Mucosa of stomach (tissue), 1 donor: ENCODE results near the gene CA11.

ENCODE experiments used
- H3K27me3 ChIP-seq: one replicate; pipeline ENCODE4 v1.7.0; 2013; ENCODE audit warnings: mild to moderate bottlenecking, low read length; ENCODE audit not compliant: control insufficient read depth, insufficient read depth
- H3K36me3 ChIP-seq: one replicate; pipeline ENCODE4 v1.7.0; 2013; ENCODE audit warnings: low read length; ENCODE audit not compliant: control insufficient read depth, insufficient read depth
- H3K4me1 ChIP-seq: one replicate; pipeline ENCODE4 v1.7.0; 2013; ENCODE audit warnings: mild to moderate bottlenecking, low read length; ENCODE audit not compliant: control insufficient read depth, insufficient read depth
- H3K4me3 ChIP-seq: one replicate; pipeline ENCODE4 v1.7.0; 2013; ENCODE audit warnings: low read length
- H3K9ac ChIP-seq: one replicate; pipeline ENCODE4 v1.7.0; 2013; ENCODE audit warnings: mild to moderate bottlenecking, low read length, moderate library complexity
- H3K9me3 ChIP-seq: one replicate; pipeline ENCODE4 v1.7.0; 2013; ENCODE audit warnings: mild to moderate bottlenecking, low read length, moderate library complexity; ENCODE audit not compliant: control insufficient read depth
- donor health status: Pancreatic carcinoma.

CA11 gene

DNA sequence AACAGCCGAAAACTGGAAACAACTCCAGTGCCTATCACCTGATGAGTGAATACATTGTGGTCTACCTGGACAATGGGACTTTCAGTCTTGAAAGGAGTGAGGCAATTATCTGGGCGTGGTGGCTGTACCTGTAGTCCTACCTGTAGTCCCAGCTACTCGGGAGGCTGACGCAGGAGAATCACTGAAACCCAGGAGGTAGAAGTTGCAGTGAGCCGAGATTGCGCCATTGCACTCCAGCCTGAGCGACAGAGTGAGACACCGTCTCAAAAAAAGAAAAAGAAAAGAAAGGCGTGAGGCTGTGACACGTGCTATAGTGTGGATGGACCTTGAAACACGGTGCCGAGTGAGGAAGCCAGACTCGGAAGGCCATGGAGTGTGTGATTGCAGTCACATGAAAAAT, 30.9 kb upstream of the CA11 start:
- H3K27me3 ChIP-seq, result no peaks in the 10 kb centered on the region
- H3K4me1 ChIP-seq, result peaks cover 47% of the 10 kb centered on the region
- H3K4me3 ChIP-seq, result no peak overlapping the region
- no peaks in the 10 kb centered on the region for H3K36me3 ChIP-seq
- peak overlapping the region; percentile 35 for H3K9ac ChIP-seq
- H3K9me3 ChIP-seq, result no peaks in the 10 kb centered on the region

DNA sequence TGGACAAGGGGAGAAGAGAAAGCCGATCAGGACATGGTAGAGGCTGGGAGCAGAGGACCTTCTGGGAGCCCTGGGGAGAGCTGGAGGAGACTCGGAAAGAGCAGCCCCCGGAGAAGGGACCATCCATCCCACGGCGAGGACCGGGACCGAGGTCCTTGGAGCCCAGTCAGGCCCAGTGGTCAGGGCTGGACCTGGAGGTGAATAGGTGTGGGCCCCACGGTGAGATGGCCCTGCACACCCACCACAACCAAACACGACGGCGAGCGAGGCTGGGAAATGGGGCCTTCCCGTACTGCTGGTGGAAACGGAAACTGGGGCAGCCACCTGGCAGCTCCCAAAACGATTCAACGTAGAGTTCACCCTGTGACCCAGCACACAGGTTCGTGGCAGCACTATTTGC, 30.5 kb upstream of the CA11 start:
- no peak overlapping the region for H3K4me3 ChIP-seq
- peaks cover 43% of the 10 kb centered on the region for H3K4me1 ChIP-seq
- H3K36me3 ChIP-seq, result no peaks in the 10 kb centered on the region
- peak overlapping the region; percentile 35 for H3K9ac ChIP-seq
- no peaks in the 10 kb centered on the region for H3K9me3 ChIP-seq
- H3K27me3 ChIP-seq, result no peaks in the 10 kb centered on the region

DNA sequence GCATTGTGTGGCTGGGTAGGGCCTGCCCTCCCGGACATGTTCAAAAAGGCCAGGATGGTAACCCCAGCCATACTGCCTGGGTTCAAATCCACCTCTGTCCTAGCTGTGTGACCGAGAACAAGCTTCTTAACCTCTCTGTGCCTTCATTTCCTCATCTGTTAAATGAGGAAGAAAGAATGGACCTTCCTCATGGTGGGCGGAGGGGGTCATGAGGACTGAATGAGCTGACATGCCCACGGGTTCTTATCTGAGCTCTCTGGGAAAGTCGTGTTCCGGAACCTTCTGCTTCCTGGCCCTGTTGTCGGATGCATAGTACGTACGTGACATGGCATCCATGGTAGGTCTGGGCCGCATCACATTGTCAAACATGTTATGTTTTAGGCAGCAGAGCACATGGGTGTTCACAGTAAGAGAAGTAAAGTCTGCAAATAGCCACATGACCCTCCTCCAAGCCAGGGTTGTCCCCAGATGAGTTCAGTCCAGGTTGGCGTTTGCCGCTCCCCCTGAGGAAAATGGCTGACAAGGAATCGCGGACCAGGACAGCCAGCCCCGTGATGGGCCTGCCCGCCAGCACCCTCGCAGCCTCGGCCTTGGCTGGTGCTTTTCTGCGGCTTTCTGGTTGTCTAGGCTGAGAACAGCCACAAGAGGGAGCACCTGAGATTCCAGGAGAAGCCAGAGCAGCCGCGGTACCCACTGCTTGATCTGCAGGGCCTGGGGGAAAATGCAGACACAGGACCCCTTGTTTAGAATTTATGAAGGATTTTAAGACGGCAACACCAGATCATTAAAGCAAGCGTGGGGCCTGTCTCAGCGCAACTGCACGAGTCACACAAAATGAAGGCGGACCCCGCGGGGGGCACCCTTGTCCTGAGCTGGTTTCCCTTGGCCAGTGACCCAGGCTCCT, 29.2 kb upstream of the CA11 start:
- Histone ChIP-seq H3K4me1 (peaks cover 35% of the 10 kb centered on the region), H3K27me3 (no peaks in the 10 kb centered on the region), H3K9ac (no peak overlapping the region), H3K36me3 (no peaks in the 10 kb centered on the region), H3K4me3 (no peak overlapping the region), H3K9me3 (no peaks in the 10 kb centered on the region)

DNA sequence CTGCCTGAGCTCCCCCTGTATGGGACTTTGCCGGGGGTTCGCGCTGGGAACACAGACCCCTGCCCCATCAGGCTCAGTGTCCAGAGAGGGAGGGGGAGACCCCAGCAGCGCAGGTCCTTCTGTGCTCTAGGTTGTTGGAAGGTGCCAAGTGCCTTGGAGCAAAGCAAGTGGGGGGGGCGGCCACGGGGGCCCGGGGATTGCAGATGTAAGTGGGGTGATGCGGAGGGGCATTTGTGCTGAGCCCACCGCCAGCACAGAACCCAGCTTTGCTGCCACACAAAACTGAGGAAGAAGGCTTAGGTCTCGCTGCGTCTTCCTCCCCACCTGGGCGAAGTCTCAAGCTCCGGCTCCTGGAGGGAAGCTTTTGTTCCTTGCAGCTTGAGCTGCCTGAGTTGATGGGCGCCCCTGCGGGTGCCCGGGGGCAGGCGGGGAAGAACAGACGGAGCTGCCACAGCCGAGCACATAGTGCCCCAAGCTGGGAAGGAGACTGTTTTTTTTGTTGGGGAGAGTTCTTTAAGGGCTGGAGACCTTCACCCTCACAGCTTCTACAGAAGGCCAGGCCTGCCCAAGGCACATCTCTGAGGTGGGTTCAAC, 28.3 kb upstream of the CA11 start:
- no peaks in the 10 kb centered on the region for H3K36me3 ChIP-seq
- no peak overlapping the region for H3K9ac ChIP-seq
- H3K4me3 ChIP-seq, result no peak overlapping the region
- H3K27me3 ChIP-seq, result no peaks in the 10 kb centered on the region
- H3K9me3 ChIP-seq, result no peaks in the 10 kb centered on the region
- peaks cover 35% of the 10 kb centered on the region for H3K4me1 ChIP-seq

DNA sequence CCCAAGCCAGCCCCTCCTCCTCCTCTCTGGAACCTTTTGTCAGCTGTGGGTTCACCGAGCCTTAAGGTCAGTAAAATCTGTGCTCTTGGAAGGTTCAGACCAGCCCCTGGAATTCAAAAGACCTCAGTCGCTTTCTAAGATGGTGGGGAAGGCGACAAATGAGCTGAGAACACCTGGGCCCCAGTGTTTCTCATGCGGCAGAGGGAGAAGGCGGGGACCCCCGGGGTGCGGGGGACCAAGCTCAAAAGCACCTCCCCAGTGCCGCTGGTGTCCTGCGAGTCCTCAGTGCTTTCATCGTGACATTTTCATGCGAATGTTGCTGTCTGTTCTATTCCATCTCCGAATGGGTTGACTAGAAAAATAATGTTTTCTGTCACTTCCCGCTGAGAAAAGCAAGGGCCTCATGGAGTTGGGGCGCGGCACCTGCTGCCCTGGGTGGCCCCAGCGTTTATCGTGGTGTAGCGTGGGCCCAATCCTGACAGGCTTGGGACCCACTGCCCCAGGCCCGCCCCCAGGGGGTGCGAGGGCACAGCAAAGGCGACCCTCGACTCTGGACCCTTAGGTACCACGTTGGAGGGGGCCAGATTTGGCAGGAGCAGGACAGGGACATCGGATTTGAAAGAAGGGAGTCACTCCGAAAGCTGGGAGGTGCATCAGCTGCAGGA, 27.6 kb upstream of the CA11 start:
- Histone ChIP-seq H3K36me3 (no peaks in the 10 kb centered on the region), H3K4me3 (no peak overlapping the region), H3K4me1 (peaks cover 30% of the 10 kb centered on the region), H3K27me3 (no peaks in the 10 kb centered on the region), H3K9me3 (no peaks in the 10 kb centered on the region), H3K9ac (no peak overlapping the region)

DNA sequence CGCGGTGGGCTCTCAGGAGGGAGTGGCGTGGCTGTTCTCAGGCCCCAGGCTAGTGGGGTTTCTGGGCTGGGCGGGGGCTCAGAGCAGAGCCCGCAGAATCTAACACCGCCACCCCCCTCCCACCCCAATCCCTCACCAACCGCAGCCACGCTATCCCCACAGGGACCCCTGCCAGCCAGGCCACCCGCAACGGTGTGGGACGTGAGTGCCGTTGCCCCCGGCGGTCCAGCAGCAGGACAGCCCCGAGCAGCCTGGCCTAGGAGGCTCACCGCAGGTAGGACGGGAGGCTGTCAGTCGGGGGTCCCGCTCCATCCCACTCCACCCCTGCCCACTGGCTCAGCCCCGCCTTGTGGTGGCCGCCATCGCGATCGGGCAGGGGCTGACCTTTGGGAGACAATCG, 27.0 kb upstream of the CA11 start, which contains the start of gene NTN5:
NTN5 (minus strand) TSS at position 24 of the 400 bp plus-strand sequence. CDS start 2,031 bp downstream, outside the sequence.
- Histone ChIP-seq H3K36me3 (no peaks in the 10 kb centered on the region), H3K27me3 (no peaks in the 10 kb centered on the region), H3K9ac (no peak within 1 kb of the TSS), H3K4me1 (peaks cover 28% of the 10 kb centered on the region), H3K9me3 (no peaks in the 10 kb centered on the region), H3K4me3 (no peak within 1 kb of the TSS)

DNA sequence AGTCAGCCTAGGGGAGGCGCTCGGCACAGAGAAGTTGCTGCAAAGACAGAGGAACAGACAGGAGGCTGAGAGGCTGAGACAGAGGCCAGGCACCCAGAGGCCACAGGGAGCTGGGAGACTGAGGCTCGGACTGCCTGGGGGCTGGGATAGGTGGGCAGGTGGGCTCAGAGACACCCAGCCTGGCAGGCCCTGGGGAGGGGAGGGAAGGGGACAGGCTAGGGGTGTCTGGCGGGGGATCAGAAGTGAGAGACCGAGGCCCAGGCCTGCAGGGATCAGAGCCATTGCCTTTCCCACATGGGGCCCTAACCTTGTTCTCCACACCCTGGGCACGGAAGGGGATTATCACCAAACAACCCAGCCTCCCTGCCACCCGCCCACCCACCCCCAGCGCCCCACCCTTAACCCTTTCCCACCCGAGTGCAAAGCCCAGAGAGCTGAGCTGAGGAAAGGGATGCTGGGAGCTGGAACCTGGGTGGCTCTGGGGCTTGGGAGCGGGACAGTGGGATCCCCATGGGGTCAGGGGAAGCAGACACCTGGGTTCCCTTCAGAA, 25.5 kb upstream of the CA11 start:
- H3K9ac ChIP-seq, result no peak overlapping the region
- H3K27me3 ChIP-seq, result no peaks in the 10 kb centered on the region
- peaks cover 15% of the 10 kb centered on the region for H3K4me1 ChIP-seq
- H3K36me3 ChIP-seq, result no peaks in the 10 kb centered on the region
- H3K4me3 ChIP-seq, result no peak overlapping the region
- H3K9me3 ChIP-seq, result no peaks in the 10 kb centered on the region

DNA sequence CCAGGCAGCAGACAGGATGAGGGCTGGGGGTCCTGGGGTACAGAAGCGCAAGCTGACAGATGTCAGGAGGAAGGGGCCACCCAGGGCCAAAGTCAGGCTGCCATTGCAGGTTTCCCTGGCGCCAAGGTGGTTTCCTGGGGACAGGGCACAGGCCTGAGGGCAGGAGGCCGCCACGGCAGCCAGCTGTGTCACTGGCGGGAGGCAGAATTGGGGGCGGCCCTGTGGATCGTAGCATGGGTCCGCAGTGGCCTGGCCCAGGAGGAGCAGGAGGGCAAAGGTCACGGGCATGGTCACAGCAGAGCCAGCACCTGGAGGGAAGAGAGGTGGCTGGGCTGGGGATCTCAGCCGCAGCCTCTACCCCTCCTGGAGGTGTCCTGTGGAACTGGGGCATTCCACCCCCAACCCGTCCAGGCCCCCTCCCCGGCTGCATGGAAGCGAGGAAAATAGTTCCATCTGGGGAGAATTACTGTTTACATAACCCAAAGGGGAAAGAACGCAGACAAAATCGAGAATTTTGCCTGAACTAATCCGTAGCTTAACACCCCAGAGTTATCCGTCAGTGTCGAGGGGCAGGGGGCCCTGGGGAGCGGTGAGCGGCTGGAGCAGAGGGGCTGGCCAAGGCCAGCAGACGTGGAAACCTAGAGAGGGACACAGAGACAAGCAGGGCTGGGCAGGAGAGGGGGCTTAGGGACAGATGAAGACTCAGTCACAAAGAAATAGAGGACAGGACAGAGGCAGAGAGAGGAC, 24.9 kb upstream of the CA11 start:
- Histone ChIP-seq H3K4me3 (no peak overlapping the region), H3K4me1 (peaks cover 9% of the 10 kb centered on the region), H3K27me3 (no peaks in the 10 kb centered on the region), H3K9me3 (no peaks in the 10 kb centered on the region), H3K36me3 (no peaks in the 10 kb centered on the region), H3K9ac (no peak overlapping the region)

DNA sequence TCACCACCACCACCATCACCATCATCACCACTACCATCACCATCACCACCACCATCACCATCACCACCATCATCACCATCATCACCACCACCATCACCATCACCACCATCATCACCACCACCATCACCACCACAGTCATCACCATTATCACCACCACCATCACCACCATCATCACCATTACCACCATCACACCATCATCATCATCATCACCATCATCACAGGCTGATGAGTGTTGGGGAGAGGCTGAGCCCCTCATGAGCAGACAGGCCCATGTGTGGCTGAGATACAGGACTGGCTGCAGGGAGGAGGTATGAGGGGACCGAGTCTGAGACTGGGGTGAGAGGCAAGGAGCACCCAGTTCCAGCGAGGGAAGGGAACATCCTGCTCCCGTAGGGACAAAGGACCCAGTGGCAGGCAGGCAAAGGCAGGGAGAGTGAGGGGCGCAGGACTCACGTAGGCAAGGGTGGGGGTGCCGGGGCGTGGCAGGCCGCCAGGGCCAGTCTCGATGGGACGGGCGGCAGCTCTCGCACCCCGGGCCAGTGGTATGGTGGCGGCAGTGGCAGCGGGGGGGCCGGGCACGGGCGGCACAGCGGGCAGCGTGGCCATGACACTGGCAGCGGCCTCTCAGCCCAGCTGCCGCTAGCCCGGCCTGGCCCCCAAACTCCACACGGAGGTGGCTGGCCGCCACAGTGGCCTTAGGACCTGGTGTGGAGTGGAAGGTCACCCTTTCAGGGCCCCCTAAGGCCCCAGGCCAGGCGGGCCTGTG, 24.1 kb upstream of the CA11 start:
- Histone ChIP-seq H3K9me3 (no peaks in the 10 kb centered on the region), H3K36me3 (no peaks in the 10 kb centered on the region), H3K27me3 (no peaks in the 10 kb centered on the region), H3K4me1 (peaks cover under 1% of the 10 kb centered on the region), H3K4me3 (no peak overlapping the region), H3K9ac (no peak overlapping the region)

DNA sequence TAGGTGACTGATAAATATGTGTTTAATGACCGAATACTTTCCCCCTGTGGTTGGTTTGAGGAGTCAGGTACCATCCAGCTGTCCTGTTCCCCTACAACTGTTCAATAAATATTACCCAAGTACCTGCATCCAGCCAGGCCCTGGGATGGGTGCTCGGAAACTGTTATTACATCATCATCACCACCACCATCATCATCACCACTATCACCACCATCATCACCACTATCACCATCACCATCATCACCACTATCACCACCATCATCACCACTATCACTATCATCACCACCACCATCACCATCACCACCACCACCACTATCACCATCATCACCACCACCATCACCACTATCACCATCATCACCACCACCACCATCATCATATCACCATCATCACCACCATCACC, 22.8 kb upstream of the CA11 start:
- Histone ChIP-seq H3K36me3 (no peaks in the 10 kb centered on the region), H3K4me3 (no peak overlapping the region), H3K9ac (no peak overlapping the region), H3K4me1 (no peaks in the 10 kb centered on the region), H3K27me3 (no peaks in the 10 kb centered on the region), H3K9me3 (no peaks in the 10 kb centered on the region)

DNA sequence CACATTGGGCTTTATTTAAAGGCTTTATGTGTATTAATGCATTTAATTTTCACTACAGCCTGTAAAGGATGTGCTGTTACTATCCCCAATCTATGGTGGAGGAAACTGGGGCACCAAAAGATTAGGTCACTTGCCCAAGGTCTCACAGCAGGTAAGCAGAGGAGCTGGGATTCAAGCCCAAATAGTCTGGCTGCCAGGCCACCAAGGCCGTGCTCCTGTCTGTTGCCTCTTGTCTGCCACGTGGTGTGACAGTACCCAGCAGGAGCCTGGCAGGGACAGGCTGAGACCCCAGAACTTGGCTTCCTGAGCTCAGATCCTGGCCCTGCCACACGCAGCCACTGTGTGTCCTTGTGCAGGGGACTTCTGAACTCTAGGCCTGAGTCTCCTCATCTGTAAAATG, 22.3 kb upstream of the CA11 start:
- Histone ChIP-seq H3K4me3 (no peak overlapping the region), H3K36me3 (no peaks in the 10 kb centered on the region), H3K27me3 (no peaks in the 10 kb centered on the region), H3K9me3 (no peaks in the 10 kb centered on the region), H3K4me1 (no peaks in the 10 kb centered on the region), H3K9ac (no peak overlapping the region)
